OCI-LY1 (cell line): ENCODE results near the gene OR52L1.

Experiments
- CTCF ChIP-seq: fragments of 200-600 bp; sonication (generic), shearing (Covaris generic); IDR thresholded peaks from 2 replicates; pipeline ENCODE4 v1.5.1; 2017; ENCODE audit warnings: mild to moderate bottlenecking, antibody characterized with exemption, low read length, moderate library complexity, mixed read lengths
- EZH2 ChIP-seq: fragments of 200-600 bp; sonication (generic), shearing (Covaris generic); IDR thresholded peaks from 2 replicates; pipeline ENCODE4 v1.8.0; 2017; ENCODE audit warnings: borderline replicate concordance, mixed run types, mild to moderate bottlenecking, antibody characterized with exemption, low read length, moderate library complexity, mixed read lengths

- TF ChIP-seq CTCF (no peak), EZH2 (no peak)
These were observed 19.6 kb upstream of the OR52L1 start for GRCh38 chr11:6006395-6006794.
